B cell (primary cell): ENCODE results near the gene CHMP1A. TPM values are rescaled to one million over a fixed set of nuclear protein-coding genes. Genes with fewer than 3 reads are reported as not detected.

Experiments used
- ATAC-seq: fragments of 200-7000 bp; cut with Tn5 transposase; one replicate; pipeline ENCODE4 v1.10.0; 2021; ENCODE audit warnings: low read depth, mild to moderate bottlenecking, moderate number of reproducible peaks, moderate library complexity
- CTCF ChIA-PET: fragments of 350-600 bp; sonication (Branson Sonifier 250); formaldehyde crosslinking; loops from one replicate; lab custom pipeline; 2021; ENCODE audit warnings: antibody characterized with exemption, inconsistent platforms; lab: Charles Lee
- POLR2A ChIA-PET: fragments of 350-600 bp; sonication (Branson Sonifier 250); formaldehyde crosslinking; loops from one replicate; lab custom pipeline; 2021; ENCODE audit warnings: antibody characterized with exemption; lab: Charles Lee
- DNase-seq: peaks from one replicate; pipeline ENCODE4 v3.0.0; 2013
- H2AFZ ChIP-seq: 2 replicates; pipeline ENCODE4 v1.6.1; 2012; ENCODE audit warnings: mild to moderate bottlenecking, low read depth, low read length; ENCODE audit not compliant: insufficient read depth, poor library complexity, severe bottlenecking
- H3K27ac ChIP-seq, 2 donors: 1 replicate in 1 of 2; 2 replicates in 1 of 2; pipeline ENCODE4 v1.5.1; 2012 to 2013; ENCODE audit warnings: low read length in 2 of 2, mild to moderate bottlenecking in 2 of 2, moderate library complexity in 1 of 2
- H3K27me3 ChIP-seq, 4 experiments: fragments of 200-600 bp in 1 of 4; sonication (generic) in 1 of 4; replicated peaks in 1 of 4; 1 replicate in 2 of 4; 2 replicates in 2 of 4; pipeline versions ENCODE4 v1.6.1 to v1.7.0; 2013 to 2016; ENCODE audit warnings: low read length in 3 of 4, mild to moderate bottlenecking in 2 of 4, mixed read lengths in 1 of 4, moderate library complexity in 1 of 4; ENCODE audit not compliant: insufficient read depth in 4 of 4, control insufficient read depth in 3 of 4; ENCODE audit errors: control extremely low read depth in 1 of 4
- H3K36me3 ChIP-seq, 2 experiments: replicated peaks in 1 of 2; 1 replicate in 1 of 2; 2 replicates in 1 of 2; pipeline versions ENCODE4 v1.6.1 to v1.7.1; 2013; ENCODE audit warnings: low read length in 1 of 2; ENCODE audit not compliant: insufficient read depth in 2 of 2, control insufficient read depth in 1 of 2; ENCODE audit errors: control extremely low read depth in 1 of 2, extremely low read depth in 1 of 2
- H3K4me1 ChIP-seq, 2 donors: fragments of 200-600 bp in 1 of 2; sonication (generic) in 1 of 2; 1 replicate in 1 of 2; 2 replicates in 1 of 2; pipeline versions ENCODE4 v1.5.1 to v1.6.1; 2013 to 2017; ENCODE audit warnings: low read length in 2 of 2; ENCODE audit not compliant: control insufficient read depth in 2 of 2, insufficient read depth in 2 of 2
- H3K4me2 ChIP-seq: replicated peaks from 2 replicates; pipeline ENCODE3; 2012; ENCODE audit warnings: mild to moderate bottlenecking, low read depth, low read length; ENCODE audit not compliant: poor library complexity, severe bottlenecking
- H3K4me3 ChIP-seq, 5 experiments: fragments of 200-600 bp in 1 of 5; sonication (generic) in 1 of 5; 1 replicate in 3 of 5; 2 replicates in 2 of 5; pipeline versions ENCODE4 v1.5.1 to v1.7.0; 2011 to 2016; ENCODE audit warnings: low read length in 4 of 5, mild to moderate bottlenecking in 4 of 5, low read depth in 2 of 5, control low read depth in 1 of 5, moderate library complexity in 1 of 5; ENCODE audit not compliant: insufficient read depth in 1 of 5; ENCODE audit errors: control extremely low read depth in 1 of 5, extremely low read depth in 1 of 5
- H3K79me2 ChIP-seq: fragments of 200-600 bp; sonication (generic); one replicate; pipeline ENCODE4 v1.6.0; 2016; ENCODE audit warnings: low read length; ENCODE audit not compliant: control insufficient read depth, insufficient read depth
- H3K9ac ChIP-seq: fragments of 200-600 bp; sonication (generic); 2 replicates; pipeline ENCODE4 v1.6.1; 2017; ENCODE audit warnings: mild to moderate bottlenecking, low read length, moderate library complexity
- H3K9me3 ChIP-seq, 3 donors: one replicate each; pipeline versions ENCODE4 v1.6.1 to v1.7.1; 2013; ENCODE audit warnings: low read length in 2 of 3; ENCODE audit not compliant: control insufficient read depth in 2 of 3, insufficient read depth in 1 of 3; ENCODE audit errors: control extremely low read depth in 1 of 3
- H4K20me1 ChIP-seq: 2 replicates; pipeline ENCODE4 v1.6.0; 2012; ENCODE audit warnings: mild to moderate bottlenecking, low read length; ENCODE audit not compliant: insufficient read depth, control insufficient read depth, poor library complexity, severe bottlenecking
- H3K27ac Mint-ChIP-seq: one replicate; pipeline ENCODE4 v1.8.0; 2021; ENCODE audit warnings: mixed read lengths
- H3K27me3 Mint-ChIP-seq: one replicate; pipeline ENCODE4 v1.8.0; 2021; ENCODE audit warnings: mixed read lengths
- H3K4me1 Mint-ChIP-seq: one replicate; pipeline ENCODE4 v1.8.0; 2021; ENCODE audit warnings: mixed read lengths
- H3K4me3 Mint-ChIP-seq: one replicate; pipeline ENCODE4 v1.8.0; 2021; ENCODE audit warnings: mixed read lengths
- H3K9me3 Mint-ChIP-seq: one replicate; pipeline ENCODE4 v1.8.0; 2022; ENCODE audit warnings: mixed read lengths; ENCODE audit not compliant: insufficient read depth
- CTCF ChIP-seq: fragments of 200-600 bp; IDR thresholded peaks from one replicate; pipeline ENCODE4 v1.8.0; 2022; ENCODE audit warnings: antibody characterized with exemption, mild to moderate bottlenecking
- EZH2 ChIP-seq: IDR thresholded peaks from 2 replicates; pipeline ENCODE4 v1.6.1; 2012; ENCODE audit warnings: borderline replicate concordance, low read depth, mild to moderate bottlenecking, moderate library complexity, low read length; ENCODE audit not compliant: insufficient read depth, poor library complexity, severe bottlenecking
- WGBS: methylation state at CpG from one replicate; pipeline ENCODE4 v1.1.5; 2013; ENCODE audit warnings: missing lambda C conversion rate; ENCODE audit not compliant: insufficient coverage; 5-methylcytosine and 5-hydroxymethylcytosine counted together
- intact Hi-C: fragments of 100-400 bp; cut with micrococcal nuclease; formaldehyde crosslinking; loops from one replicate; pipeline ENCODE4 v1.10.0; 2022
- polyA plus RNA-seq: library from polyadenylated mRNA; depleted of rRNA; stranded (reverse); fragments of >200 nt; gene quantifications from 2 replicates; pipeline ENCODE4 v1.2.3, GENCODE V29; 2012
- total RNA-seq, 2 donors: library from RNA; stranded (reverse); fragments of 120-200 nt in 1 of 2; gene quantifications; 1 replicate in 1 of 2; 2 replicates in 1 of 2; pipeline versions ENCODE4 v1.2.3 to v1.2.4, GENCODE V29; 2013 to 2022

CHMP1A gene
- total and polyA plus RNA-seq, 2 donors (not counting 1 experiment from before 2014, with no cell fraction given) = 80.4 to 88.1 TPM

- H3K9me3 Mint-ChIP-seq = no peaks in the 10 kb centered on the region
- no peak overlapping the region for H3K4me3 Mint-ChIP-seq
- CTCF ChIA-PET = no interaction called here
- no peaks in the 10 kb centered on the region for H3K79me2 ChIP-seq
- TF ChIP-seq CTCF = no peak
- TF ChIP-seq EZH2 = no peak
- H3K27me3 ChIP-seq = no peaks in the 10 kb centered on the region
- no peak for DNase-seq
- H3K4me2 ChIP-seq = no peak overlapping the region
- no peak overlapping the region for H3K9ac ChIP-seq
- no peak overlapping the region for H3K27ac Mint-ChIP-seq
- intact Hi-C loops = no loop called here
- H3K36me3 ChIP-seq = no peaks in the 10 kb centered on the region
- ATAC-seq = no peak
- H4K20me1 ChIP-seq = no peaks in the 10 kb centered on the region
- POLR2A ChIA-PET = no interaction called here
- H3K27me3 Mint-ChIP-seq = no peaks in the 10 kb centered on the region
- H3K27ac ChIP-seq = no peak overlapping the region
- H3K9me3 ChIP-seq = no peaks in the 10 kb centered on the region
- WGBS = 92% methylated on average over 25 of the region's 25 CpGs
- no peaks in the 10 kb centered on the region for H3K4me1 ChIP-seq
- no peak overlapping the region for H3K4me3 ChIP-seq
- H3K4me1 Mint-ChIP-seq = no peaks in the 10 kb centered on the region
- H2AFZ ChIP-seq = no peak overlapping the region
These were observed 61.3 kb downstream of the CHMP1A start for GRCh38 chr16:89596061-89596689.

- no peak overlapping the region for H3K27ac ChIP-seq
- ChIA-PET POLR2A (no interaction called here), CTCF (interaction anchor here (0.5 kb wide), 1 partner anchor 141 kb away, joined by 3 read pairs; no protein-coding TSS in a partner anchor)
- Mint-ChIP-seq H3K4me3 (no peak overlapping the region), H3K4me1 (no peaks in the 10 kb centered on the region), H3K27ac (no peak overlapping the region), H3K27me3 (no peaks in the 10 kb centered on the region), H3K9me3 (no peaks in the 10 kb centered on the region)
- intact Hi-C loops = no loop called here
- H3K9ac ChIP-seq = no peak overlapping the region
- H3K4me3 ChIP-seq = no peak overlapping the region
- no peaks in the 10 kb centered on the region for H3K36me3 ChIP-seq
- TF ChIP-seq EZH2 = no peak
- no peak for TF ChIP-seq CTCF
- 97% methylated on average over 47 of the region's 47 CpGs for WGBS
- no peak overlapping the region for H3K4me2 ChIP-seq
- no peak for ATAC-seq
- H3K4me1 ChIP-seq = no peaks in the 10 kb centered on the region
- H3K27me3 ChIP-seq = no peaks in the 10 kb centered on the region
- no peaks in the 10 kb centered on the region for H3K79me2 ChIP-seq
- no peak for DNase-seq
- H3K9me3 ChIP-seq = no peaks in the 10 kb centered on the region
- H4K20me1 ChIP-seq = no peaks in the 10 kb centered on the region
- H2AFZ ChIP-seq = no peak overlapping the region
These were observed 62.0 kb downstream of the CHMP1A start for GRCh38 chr16:89595330-89596060.
